ENCODE data around the gene NAPB.

The NAPB gene

GRCh38 chr20:23446505-23446904, 25.2 kb upstream of the NAPB start:
- ATAC-seq = no peak
- H3K27me3 Mint-ChIP-seq = peaks cover 9% of the 10 kb centered on the region

GRCh38 chr20:23445596-23446217, 24.4 kb upstream of the NAPB start:
- Mint-ChIP-seq H3K4me1 (no peaks in the 10 kb centered on the region), H3K27ac (no peak overlapping the region), H3K36me3 (no peaks in the 10 kb centered on the region)

More at GRCh38 chr20:23446505-23446904, 25.2 kb upstream of the NAPB start:
- H3K4me3 Mint-ChIP-seq = no peak overlapping the region
- H3K9me3 Mint-ChIP-seq = no peaks in the 10 kb centered on the region
- no peaks in the 10 kb centered on the region for H3K36me3 Mint-ChIP-seq
- no peaks in the 10 kb centered on the region for H3K4me1 Mint-ChIP-seq
- H3K27ac Mint-ChIP-seq = no peak overlapping the region

GRCh38 chr20:23444859-23445258, 23.6 kb upstream of the NAPB start:
- Mint-ChIP-seq H3K9me3 (no peaks in the 10 kb centered on the region), H3K27me3 (no peaks in the 10 kb centered on the region), H3K4me1 (no peaks in the 10 kb centered on the region), H3K27ac (no peak overlapping the region), H3K4me3 (no peak overlapping the region), H3K36me3 (no peaks in the 10 kb centered on the region)
- ATAC-seq = no peak

More at GRCh38 chr20:23445596-23446217, 24.4 kb upstream of the NAPB start:
- peaks cover 4% of the 10 kb centered on the region for H3K27me3 Mint-ChIP-seq
- H3K9me3 Mint-ChIP-seq = no peaks in the 10 kb centered on the region
- H3K4me3 Mint-ChIP-seq = no peak overlapping the region
- no peak for ATAC-seq

GRCh38 chr20:23442436-23442835, 21.1 kb upstream of the NAPB start:
- no peaks in the 10 kb centered on the region for H3K4me1 Mint-ChIP-seq
- ATAC-seq = no peak
- no peaks in the 10 kb centered on the region for H3K9me3 Mint-ChIP-seq
- H3K36me3 Mint-ChIP-seq = no peaks in the 10 kb centered on the region
- H3K27me3 Mint-ChIP-seq = peaks cover 18% of the 10 kb centered on the region
- no peak overlapping the region for H3K4me3 Mint-ChIP-seq
- no peak overlapping the region for H3K27ac Mint-ChIP-seq

- H3K27me3 Mint-ChIP-seq = peaks cover 18% of the 10 kb centered on the region
- H3K4me3 Mint-ChIP-seq = no peak overlapping the region
- H3K4me1 Mint-ChIP-seq = no peaks in the 10 kb centered on the region
- H3K27ac Mint-ChIP-seq = no peak overlapping the region
- H3K36me3 Mint-ChIP-seq = no peaks in the 10 kb centered on the region
- H3K9me3 Mint-ChIP-seq = no peaks in the 10 kb centered on the region
- ATAC-seq = peak; percentile 69
Measured at GRCh38 chr20:23441850-23442313, 20.6 kb upstream of the NAPB start.

GRCh38 chr20:23440004-23440403, 18.7 kb upstream of the NAPB start:
- peaks cover 18% of the 10 kb centered on the region for H3K27me3 Mint-ChIP-seq
- no peak for ATAC-seq
- no peak overlapping the region for H3K4me3 Mint-ChIP-seq
- H3K4me1 Mint-ChIP-seq = no peaks in the 10 kb centered on the region
- H3K36me3 Mint-ChIP-seq = no peaks in the 10 kb centered on the region
- no peak overlapping the region for H3K27ac Mint-ChIP-seq
- H3K9me3 Mint-ChIP-seq = no peaks in the 10 kb centered on the region

GRCh38 chr20:23438661-23439060, 17.4 kb upstream of the NAPB start:
- no peaks in the 10 kb centered on the region for H3K4me1 Mint-ChIP-seq
- no peak overlapping the region for H3K4me3 Mint-ChIP-seq
- no peaks in the 10 kb centered on the region for H3K36me3 Mint-ChIP-seq
- peaks cover 18% of the 10 kb centered on the region for H3K27me3 Mint-ChIP-seq
- no peak for ATAC-seq
- no peak overlapping the region for H3K27ac Mint-ChIP-seq
- no peaks in the 10 kb centered on the region for H3K9me3 Mint-ChIP-seq

- Mint-ChIP-seq H3K4me1 (no peaks in the 10 kb centered on the region), H3K9me3 (no peaks in the 10 kb centered on the region), H3K36me3 (no peaks in the 10 kb centered on the region), H3K4me3 (no peak overlapping the region), H3K27ac (no peak overlapping the region), H3K27me3 (peaks cover 18% of the 10 kb centered on the region)
- no peak for ATAC-seq
Measured at GRCh38 chr20:23437126-23437899, 16.0 kb upstream of the NAPB start.

GRCh38 chr20:23436681-23437080, 15.4 kb upstream of the NAPB start:
- ATAC-seq = no peak
- Mint-ChIP-seq H3K4me1 (no peaks in the 10 kb centered on the region), H3K4me3 (no peak overlapping the region), H3K36me3 (no peaks in the 10 kb centered on the region), H3K9me3 (no peaks in the 10 kb centered on the region), H3K27me3 (peaks cover 18% of the 10 kb centered on the region), H3K27ac (no peak overlapping the region)

GRCh38 chr20:23435626-23436539, 14.6 kb upstream of the NAPB start:
- ATAC-seq = peak; percentile 50
- Mint-ChIP-seq H3K36me3 (no peaks in the 10 kb centered on the region), H3K9me3 (no peaks in the 10 kb centered on the region), H3K27ac (no peak overlapping the region), H3K4me1 (no peaks in the 10 kb centered on the region), H3K4me3 (no peak overlapping the region), H3K27me3 (peaks cover 18% of the 10 kb centered on the region)

- Mint-ChIP-seq H3K27ac (no peak overlapping the region), H3K4me1 (no peaks in the 10 kb centered on the region), H3K9me3 (no peaks in the 10 kb centered on the region), H3K27me3 (peaks cover 18% of the 10 kb centered on the region), H3K36me3 (no peaks in the 10 kb centered on the region), H3K4me3 (no peak overlapping the region)
- ATAC-seq = peak; percentile 34
Measured at GRCh38 chr20:23434521-23435313, 13.4 kb upstream of the NAPB start.

- Mint-ChIP-seq H3K27ac (no peak overlapping the region), H3K4me1 (no peaks in the 10 kb centered on the region), H3K36me3 (no peaks in the 10 kb centered on the region), H3K9me3 (no peaks in the 10 kb centered on the region), H3K27me3 (peaks cover 9% of the 10 kb centered on the region), H3K4me3 (no peak overlapping the region)
- no peak for ATAC-seq
Measured at GRCh38 chr20:23433628-23434027, 12.3 kb upstream of the NAPB start.

GRCh38 chr20:23425129-23425528, 3.8 kb upstream of the NAPB start:
- H3K4me1 Mint-ChIP-seq = peaks cover 11% of the 10 kb centered on the region
- ATAC-seq = no peak
- H3K36me3 Mint-ChIP-seq = no peaks in the 10 kb centered on the region
- no peak overlapping the region for H3K27ac Mint-ChIP-seq
- H3K9me3 Mint-ChIP-seq = no peaks in the 10 kb centered on the region
- peaks cover 8% of the 10 kb centered on the region for H3K27me3 Mint-ChIP-seq
- H3K4me3 Mint-ChIP-seq = no peak overlapping the region

GRCh38 chr20:23419995-23420901, 1.0 kb downstream of the NAPB start:
- H3K4me3 Mint-ChIP-seq = peak overlapping the region; percentile 88
- peak overlapping the region; percentile 63 for H3K27ac Mint-ChIP-seq
- H3K27me3 Mint-ChIP-seq = peaks cover 8% of the 10 kb centered on the region
- peak; percentile 61 for ATAC-seq
- H3K9me3 Mint-ChIP-seq = no peaks in the 10 kb centered on the region
- H3K36me3 Mint-ChIP-seq = no peaks in the 10 kb centered on the region
- H3K4me1 Mint-ChIP-seq = peaks cover 17% of the 10 kb centered on the region

All from stimulated activated memory B cell treated with anti-CD40 and anti-IgM and Interleukin-4, amounts not matched to agents 10 μg/mL and 1 μg/mL and 100 μg/mL, for 72 hours (primary cell).